Adipocyte (in vitro differentiated cells): Measurements from ENCODE around the gene DHRS2.
"Not testable (repeated sequence)": the region's sequence is repeated elsewhere in the genome, so short reads cannot be mapped to it uniquely, and the experiment has no call there.

Experiments used
- DNase-seq: peaks from one replicate; pipeline ENCODE4 v3.0.0-alpha.2; 2015; ENCODE audit warnings: low read depth
- H3K27me3 ChIP-seq: replicated peaks from 2 replicates; pipeline ENCODE4 v1.7.0; 2013; ENCODE audit warnings: mild to moderate bottlenecking, low read length, moderate library complexity; ENCODE audit not compliant: control insufficient read depth, insufficient read depth
- H3K36me3 ChIP-seq: 2 replicates; pipeline ENCODE4 v1.7.0; 2013; ENCODE audit warnings: low read length, mild to moderate bottlenecking, moderate library complexity; ENCODE audit not compliant: control insufficient read depth, insufficient read depth, severe bottlenecking
- H3K4me1 ChIP-seq: 2 replicates; pipeline ENCODE4 v1.7.0; 2013; ENCODE audit warnings: mild to moderate bottlenecking, low read length, moderate library complexity; ENCODE audit not compliant: control insufficient read depth, insufficient read depth
- H3K4me3 ChIP-seq: 2 replicates; pipeline ENCODE4 v1.7.0; 2013; ENCODE audit warnings: mild to moderate bottlenecking, low read length, moderate library complexity
- H3K9ac ChIP-seq: 2 replicates; pipeline ENCODE4 v1.7.0; 2013; ENCODE audit warnings: mild to moderate bottlenecking, low read length, moderate library complexity
- H3K9me3 ChIP-seq: 2 replicates; pipeline ENCODE4 v1.7.0; 2013; ENCODE audit warnings: mild to moderate bottlenecking, low read length, moderate library complexity; ENCODE audit not compliant: control insufficient read depth

Gene DHRS2

GRCh38 chr14:23627961-23628360 is 8.2 kb upstream of the DHRS2 start:
- Histone ChIP-seq H3K36me3 (no peaks in the 10 kb centered on the region), H3K4me1 (peaks cover 8% of the 10 kb centered on the region), H3K9me3 (peaks cover 28% of the 10 kb centered on the region), H3K9ac (no peak overlapping the region), H3K27me3 (peaks cover 6% of the 10 kb centered on the region), H3K4me3 (no peak overlapping the region)
- DNase-seq, result peak; percentile 30

GRCh38 chr14:23629204-23629603 is 7.0 kb upstream of the DHRS2 start:
- H3K9ac ChIP-seq, result no peak overlapping the region
- peaks cover 14% of the 10 kb centered on the region for H3K4me1 ChIP-seq
- no peaks in the 10 kb centered on the region for H3K36me3 ChIP-seq
- H3K27me3 ChIP-seq, result peaks cover 6% of the 10 kb centered on the region
- peaks cover 22% of the 10 kb centered on the region for H3K9me3 ChIP-seq
- H3K4me3 ChIP-seq, result no peak overlapping the region
- no peak for DNase-seq

- no peak for DNase-seq
- H3K4me1 ChIP-seq, result peaks cover 14% of the 10 kb centered on the region
- H3K36me3 ChIP-seq, result no peaks in the 10 kb centered on the region
- H3K9me3 ChIP-seq, result peaks cover 14% of the 10 kb centered on the region
- H3K9ac ChIP-seq, result no peak overlapping the region
- H3K4me3 ChIP-seq, result no peak overlapping the region
- H3K27me3 ChIP-seq, result peaks cover 6% of the 10 kb centered on the region
Observed at GRCh38 chr14:23629832-23630396, 6.2 kb upstream of the DHRS2 start.

GRCh38 chr14:23630687-23631086 is 5.5 kb upstream of the DHRS2 start:
- Histone ChIP-seq H3K4me1 (peaks cover 14% of the 10 kb centered on the region), H3K9ac (no peak overlapping the region), H3K36me3 (no peaks in the 10 kb centered on the region), H3K9me3 (peaks cover 7% of the 10 kb centered on the region), H3K27me3 (peaks cover 6% of the 10 kb centered on the region), H3K4me3 (no peak overlapping the region)
- no peak for DNase-seq

DNA sequence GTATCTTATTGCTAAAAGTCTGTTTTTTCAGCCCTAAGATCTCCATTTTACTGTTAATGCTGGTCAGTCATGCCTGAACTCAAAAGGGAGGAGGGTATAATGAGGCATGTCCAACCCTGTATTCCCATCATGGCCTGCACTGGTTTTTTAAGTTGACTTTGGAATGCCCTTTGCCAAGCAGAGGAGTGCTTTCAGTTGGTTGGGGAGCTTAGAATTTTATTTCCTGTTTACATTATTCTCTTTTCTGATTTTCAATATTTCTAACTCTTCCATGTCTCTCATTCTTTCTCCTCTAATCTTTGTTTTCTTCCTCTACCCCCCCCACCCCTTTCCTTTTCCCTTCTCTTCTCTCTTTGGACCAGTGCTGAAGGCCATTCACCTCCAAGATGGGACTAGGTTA is 4.9 kb upstream of the DHRS2 start:
- H3K9ac ChIP-seq, result peak overlapping the region; percentile 69
- H3K36me3 ChIP-seq, result no peaks in the 10 kb centered on the region
- no peak overlapping the region for H3K4me3 ChIP-seq
- no peak for DNase-seq
- peaks cover 14% of the 10 kb centered on the region for H3K4me1 ChIP-seq
- peaks cover 6% of the 10 kb centered on the region for H3K27me3 ChIP-seq
- peaks cover 1% of the 10 kb centered on the region for H3K9me3 ChIP-seq

- DNase-seq, result peak; percentile 94
- Histone ChIP-seq H3K27me3 (peaks cover 5% of the 10 kb centered on the region), H3K9ac (peak overlapping the region; percentile 69), H3K9me3 (no peaks in the 10 kb centered on the region), H3K36me3 (no peaks in the 10 kb centered on the region), H3K4me3 (no peak overlapping the region), H3K4me1 (peaks cover 14% of the 10 kb centered on the region)
Observed at GRCh38 chr14:23631702-23632460, 4.3 kb upstream of the DHRS2 start.

DNA sequence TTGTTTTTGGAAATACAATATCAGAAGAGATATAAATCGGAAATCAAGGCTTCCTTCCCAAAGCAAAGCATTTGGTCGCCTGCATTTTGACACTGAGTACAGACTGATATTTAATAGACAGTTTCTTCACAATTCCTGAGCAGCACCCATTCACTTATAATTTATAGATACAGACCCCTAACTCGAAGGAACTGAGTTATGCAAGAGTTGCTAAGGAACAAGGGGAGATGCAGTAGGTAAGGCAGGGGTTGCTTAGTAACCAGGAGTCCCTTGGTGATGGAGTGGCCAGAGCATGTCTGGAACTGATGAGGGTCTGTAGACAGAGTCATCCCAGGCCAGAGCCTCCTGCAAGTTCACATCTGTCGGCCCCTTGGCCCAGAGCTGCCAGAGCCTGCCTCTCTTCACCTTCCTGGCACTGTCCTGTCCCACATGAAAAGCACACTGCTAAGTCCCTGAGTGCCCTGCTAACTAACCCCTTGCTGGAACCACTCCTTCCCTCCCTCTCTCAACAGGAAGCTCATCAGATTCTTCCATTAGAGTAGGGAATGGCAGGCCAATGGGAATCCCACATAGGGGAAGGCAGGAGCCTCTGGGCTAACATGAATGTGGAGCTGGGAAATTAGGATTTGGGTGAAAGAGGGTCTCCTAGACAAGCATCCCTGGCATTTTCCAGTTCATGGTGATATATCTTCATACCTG is 3.6 kb upstream of the DHRS2 start:
- DNase-seq, result no peak
- Histone ChIP-seq H3K9me3 (no peaks in the 10 kb centered on the region), H3K36me3 (no peaks in the 10 kb centered on the region), H3K9ac (peak overlapping the region; percentile 22), H3K27me3 (no peaks in the 10 kb centered on the region), H3K4me1 (peaks cover 14% of the 10 kb centered on the region), H3K4me3 (no peak overlapping the region)

- no peaks in the 10 kb centered on the region for H3K36me3 ChIP-seq
- H3K4me1 ChIP-seq, result peaks cover 14% of the 10 kb centered on the region
- no peaks in the 10 kb centered on the region for H3K9me3 ChIP-seq
- no peaks in the 10 kb centered on the region for H3K27me3 ChIP-seq
- no peak overlapping the region for H3K4me3 ChIP-seq
- DNase-seq, result peak; percentile 23
- H3K9ac ChIP-seq, result no peak overlapping the region
Observed at GRCh38 chr14:23633160-23633701, 2.9 kb upstream of the DHRS2 start.

DNA sequence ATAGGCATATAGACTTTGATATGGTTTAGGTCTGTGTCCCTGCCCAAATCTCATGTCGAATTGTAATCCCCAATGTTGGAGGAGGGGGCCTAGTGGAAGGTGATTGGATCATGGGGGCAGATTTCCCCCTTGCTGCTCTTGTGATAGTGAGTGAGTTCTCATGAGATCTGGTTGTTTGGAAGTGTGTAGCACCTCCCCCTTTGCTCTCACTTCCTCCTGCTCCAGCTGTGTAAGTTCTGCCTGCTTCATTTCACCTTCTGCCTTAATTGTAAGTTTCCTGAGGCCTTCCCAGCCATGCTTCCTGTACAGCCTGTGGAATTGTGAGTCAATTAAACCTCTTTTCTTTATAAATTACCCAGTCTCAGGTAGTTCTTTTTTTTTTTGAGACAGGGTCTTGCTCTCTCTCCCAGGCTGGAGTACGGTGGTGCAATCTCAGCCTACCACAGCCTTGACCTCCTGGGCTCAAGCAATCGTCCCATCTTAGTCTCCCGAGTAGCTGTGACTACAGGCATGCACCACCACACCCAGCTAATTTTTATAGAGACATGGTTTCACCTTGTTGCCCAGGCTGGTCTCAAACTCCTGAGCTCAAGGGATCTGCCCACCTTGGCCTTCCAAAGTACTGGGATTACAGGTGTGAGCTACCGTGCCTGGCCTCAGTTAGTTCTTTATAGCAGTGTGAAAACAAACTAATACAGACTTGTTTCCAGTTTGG is 1.3 kb upstream of the DHRS2 start:
- not testable (repeated sequence) for H3K36me3 ChIP-seq, DNase-seq, H3K9me3 ChIP-seq, H3K9ac ChIP-seq, H3K4me3 ChIP-seq, H3K27me3 ChIP-seq
- H3K4me1 ChIP-seq, result peaks cover 18% of the 10 kb centered on the region

- H3K36me3 ChIP-seq, H3K4me3 ChIP-seq, H3K9me3 ChIP-seq, H3K9ac ChIP-seq, DNase-seq, H3K27me3 ChIP-seq: not testable (repeated sequence)
- H3K4me1 ChIP-seq, result peaks cover 27% of the 10 kb centered on the region
Observed at GRCh38 chr14:23637312-23637654, 1.1 kb downstream of the DHRS2 start.
